ENCODE results near the gene SALL3. TPM values are rescaled to one million over a fixed set of nuclear protein-coding genes. Genes with fewer than 3 reads are reported as not detected.

SALL3 gene
- total and polyA plus RNA-seq, 2 of the 8 experiments (the other 6 are each of a cell fraction or from before 2014, with no cell fraction given): 10.5 to 46.4 TPM

GRCh38 chr18:78994531-78994930, 14.9 kb downstream of the SALL3 start (continued):
- TF ChIP-seq USF2 (IDR thresholded peaks at IDR 0.05; ENCODE audit: low read length) (no peak), RFX5 (IDR thresholded peaks at IDR 0.05; ENCODE audit: borderline replicate concordance, low read depth, low read length) (no peak), YY1 (IDR thresholded peaks at IDR 0.05; ENCODE audit: low read depth, low read length) (no peak), ATF3 (IDR thresholded peaks at IDR 0.05; ENCODE audit: insufficient read depth, low read depth, low read length) (no peak)

All from H1 (cell line).